HG03521 (cell line): ENCODE data around the gene NT5DC3.

Source experiments
- ATAC-seq: cut with Tn5 transposase; IDR thresholded peaks from one replicate; pipeline ENCODE4 v1.9.1; 2021; ENCODE audit warnings: mild to moderate bottlenecking, moderate library complexity; ENCODE audit not compliant: unreplicated experiment

Gene NT5DC3

GRCh38 chr12:103785243-103786031, 55.6 kb downstream of the NT5DC3 start:
- ATAC-seq, result no peak

DNA sequence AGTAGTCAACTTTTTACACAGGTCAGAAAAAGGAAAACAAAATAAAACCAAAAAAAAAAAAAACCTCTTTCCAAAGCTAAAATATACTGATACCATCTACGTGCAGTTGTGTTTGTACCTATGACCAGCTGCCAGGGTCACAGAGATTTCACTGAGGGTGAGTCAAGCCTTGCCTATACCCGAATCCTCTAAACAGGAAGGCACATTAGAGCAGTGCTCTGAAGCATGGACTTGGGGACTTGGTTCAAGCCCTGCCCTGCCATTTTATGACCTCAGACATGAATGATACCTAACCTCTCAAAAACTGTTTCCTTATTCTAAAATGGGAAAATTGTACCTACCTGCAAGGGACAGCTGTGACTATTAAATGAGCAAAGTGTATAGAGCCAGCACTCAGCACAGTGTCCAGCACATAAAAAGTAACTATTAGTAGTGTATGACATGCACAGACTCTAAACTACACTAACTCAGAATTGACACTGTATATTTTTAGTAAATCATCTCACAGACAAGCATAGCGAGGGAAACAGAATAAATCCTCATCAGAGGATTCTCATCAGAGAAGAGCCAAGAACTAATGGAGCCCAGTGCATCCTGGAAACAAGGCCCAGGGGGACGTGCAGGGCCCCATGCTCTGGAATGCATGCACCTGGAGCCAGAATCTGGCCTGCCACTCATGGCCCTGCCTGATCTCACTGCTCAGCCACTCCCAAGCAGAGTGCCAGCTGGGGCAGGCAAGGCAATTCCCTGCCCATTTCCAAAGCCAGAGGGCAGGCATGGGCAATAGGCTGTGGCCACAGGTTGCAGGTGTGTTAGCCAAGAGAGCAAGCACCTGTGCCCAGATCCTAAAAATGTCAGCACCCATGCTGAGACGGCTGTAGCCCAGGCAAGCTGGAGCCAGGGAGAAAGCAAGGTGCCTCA, 57.0 kb downstream of the NT5DC3 start:
- ATAC-seq, result no peak

GRCh38 chr12:103782399-103782798, 58.6 kb downstream of the NT5DC3 start:
- ATAC-seq, result no peak

- ATAC-seq, result no peak
Measured at GRCh38 chr12:103780992-103781391, 60.0 kb downstream of the NT5DC3 start.

DNA sequence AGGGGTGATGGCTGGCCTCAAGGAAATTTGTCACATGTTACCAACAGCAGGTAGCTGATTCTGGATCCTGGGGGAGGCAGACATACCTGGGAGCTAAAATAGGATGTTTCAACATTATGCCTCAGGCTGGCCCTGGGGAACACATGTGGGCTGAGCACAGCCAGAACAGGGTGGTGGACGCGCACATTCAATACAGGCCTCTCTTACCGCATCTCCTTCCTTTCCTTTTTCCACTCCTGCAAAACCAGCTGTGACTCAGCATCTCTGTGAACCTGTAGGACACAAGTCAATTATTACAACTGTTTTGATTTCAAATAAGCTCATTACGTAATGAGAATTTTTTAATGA, 61.0 kb downstream of the NT5DC3 start:
- no peak for ATAC-seq

- ATAC-seq, result no peak
Measured at GRCh38 chr12:103779410-103780092, 61.5 kb downstream of the NT5DC3 start.

- no peak for ATAC-seq
Measured at GRCh38 chr12:103778781-103779180, 62.3 kb downstream of the NT5DC3 start.

- ATAC-seq, result no peak
Measured at GRCh38 chr12:103774977-103775560, 66.0 kb downstream of the NT5DC3 start.

GRCh38 chr12:103773109-103773910, 67.7 kb downstream of the NT5DC3 start:
- ATAC-seq, result no peak

GRCh38 chr12:103772367-103773108, 68.5 kb downstream of the NT5DC3 start:
- ATAC-seq, result no peak

- no peak for ATAC-seq
Measured at GRCh38 chr12:103771466-103771865, 69.6 kb downstream of the NT5DC3 start.

DNA sequence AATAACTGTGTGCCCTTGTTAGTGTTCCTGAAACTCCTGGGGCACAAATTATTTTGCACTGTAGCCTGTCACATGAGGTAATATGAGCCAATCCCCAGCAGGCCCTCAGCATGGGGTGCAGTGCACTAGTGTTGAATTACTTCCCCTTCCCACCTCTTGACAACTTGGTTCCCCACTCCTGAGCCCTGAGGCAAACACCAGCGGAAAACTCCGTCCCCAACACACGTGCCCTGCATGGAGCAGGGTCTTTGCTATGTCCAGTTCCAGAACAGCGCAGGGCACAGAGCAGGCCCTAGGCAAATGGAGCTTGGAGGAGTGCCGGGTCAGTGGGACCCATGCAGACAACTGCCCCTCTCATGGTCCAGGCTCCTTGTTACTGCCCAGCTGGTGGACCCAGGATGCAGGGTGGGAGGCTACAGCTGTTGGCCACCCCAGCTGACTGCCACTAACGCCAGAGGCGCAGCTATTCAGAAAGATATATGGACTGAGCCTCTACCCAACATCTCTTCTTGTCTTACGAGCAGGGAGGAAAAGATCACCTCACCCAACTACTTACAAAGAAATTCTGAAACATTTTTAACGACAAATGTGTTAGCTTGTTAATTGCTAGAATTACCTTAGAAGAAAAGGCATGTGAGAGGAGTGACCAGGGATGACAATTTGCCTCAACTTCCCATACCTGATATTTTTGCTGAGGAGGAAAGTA, 71.6 kb downstream of the NT5DC3 start:
- ATAC-seq, result no peak

GRCh38 chr12:103768467-103769123, 72.4 kb downstream of the NT5DC3 start:
- ATAC-seq, result no peak

DNA sequence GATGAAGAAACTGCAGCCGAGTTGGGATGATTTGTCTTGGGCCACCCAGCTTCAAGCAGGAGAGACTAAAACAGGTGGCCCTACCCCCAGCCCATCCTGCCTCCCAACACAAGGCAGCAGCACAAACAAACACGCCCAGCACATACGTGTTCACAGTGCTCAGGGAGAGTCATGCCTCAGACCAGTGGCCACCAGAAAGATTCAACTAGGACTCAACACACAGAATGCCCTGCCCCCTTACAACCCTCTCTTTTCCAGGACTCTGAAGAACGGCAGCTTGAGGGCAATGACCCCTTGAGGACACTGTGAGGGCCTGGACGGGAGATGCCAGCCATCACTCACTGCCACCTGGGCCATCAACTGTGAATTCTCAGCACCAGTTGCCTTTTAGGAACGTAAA, 75.0 kb downstream of the NT5DC3 start:
- no peak for ATAC-seq

- ATAC-seq, result no peak
Measured at GRCh38 chr12:103765322-103765721, 75.7 kb downstream of the NT5DC3 start.

DNA sequence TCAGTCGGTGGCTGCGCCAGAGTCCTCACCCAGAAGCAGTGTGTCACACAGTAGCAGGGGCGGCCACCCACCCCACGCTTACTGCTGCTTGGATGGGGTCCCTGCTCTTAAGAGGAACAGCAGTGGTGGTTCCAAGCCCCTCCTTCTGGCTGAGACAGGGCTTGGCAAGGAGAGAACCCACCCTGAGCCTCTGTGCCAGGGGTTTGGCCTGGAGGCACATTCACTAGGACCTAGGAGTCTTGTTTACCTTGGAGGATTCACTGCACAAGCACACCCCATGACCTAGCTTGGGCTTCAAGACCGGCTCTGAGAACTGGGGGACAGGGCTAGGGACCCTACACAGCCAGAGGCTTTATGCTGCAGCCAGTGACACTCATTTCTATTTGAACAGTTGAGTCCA, 78.6 kb downstream of the NT5DC3 start:
- ATAC-seq, result no peak

DNA sequence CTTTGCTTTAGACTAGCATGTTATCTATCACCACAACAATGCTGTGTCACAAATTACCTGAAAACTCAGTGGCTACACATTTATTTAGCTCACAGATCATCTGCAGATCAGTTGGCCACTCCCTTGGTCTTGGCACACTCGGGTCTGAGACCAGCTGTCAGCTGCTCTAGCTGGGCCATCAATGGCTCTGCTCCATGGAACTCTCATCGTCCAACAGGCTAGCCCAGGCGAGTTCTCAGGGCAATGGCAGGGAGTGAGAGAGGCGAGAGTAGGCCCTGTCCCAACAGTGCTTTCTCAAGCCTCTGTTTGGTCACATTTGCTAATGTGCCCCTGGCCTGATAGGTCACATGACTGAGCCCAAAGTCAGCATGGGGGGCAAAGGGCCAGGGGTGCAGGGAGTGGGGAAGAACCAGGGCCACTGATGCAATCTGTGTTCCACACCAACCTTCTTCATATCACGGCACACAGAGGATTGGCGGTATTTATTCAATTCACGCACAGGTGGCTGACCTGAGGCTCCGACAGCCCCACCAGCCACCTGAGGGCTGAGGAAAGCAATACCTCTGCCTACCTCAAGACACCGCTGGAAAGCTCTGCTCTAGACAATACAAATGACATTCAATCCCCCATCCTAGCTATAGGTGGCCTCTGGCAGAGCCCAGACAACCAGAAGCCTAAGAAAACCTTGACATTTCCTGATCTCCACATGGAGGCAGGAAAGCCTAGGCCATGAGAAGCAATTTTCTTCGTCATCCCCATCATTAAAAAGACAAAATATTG, 82.5 kb downstream of the NT5DC3 start:
- ATAC-seq, result no peak

DNA sequence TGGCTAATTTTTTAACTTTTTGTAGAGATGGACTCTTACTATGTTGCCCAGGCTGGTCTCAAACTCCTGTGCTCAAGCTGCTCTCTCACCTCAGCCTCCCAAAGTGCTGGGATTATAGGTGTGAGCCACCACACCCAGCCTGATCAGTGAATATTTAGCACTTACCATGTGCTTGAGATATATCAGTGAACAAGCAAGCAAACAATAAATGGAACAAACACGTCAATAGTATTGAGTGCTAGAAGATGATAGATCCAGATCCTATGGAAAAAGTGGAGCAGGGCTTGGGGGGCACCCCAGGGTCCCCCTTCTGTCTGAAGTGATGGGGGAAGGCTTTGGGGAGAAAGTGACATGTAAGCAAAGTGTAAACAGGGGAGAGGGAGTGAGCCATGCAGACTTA, 83.8 kb downstream of the NT5DC3 start:
- no peak for ATAC-seq
